GM18868 (cell line): ENCODE measurements around the gene RASSF4.

Experiments used
- ATAC-seq: cut with Tn5 transposase; IDR thresholded peaks from one replicate; pipeline ENCODE4 v1.9.1; 2021; ENCODE audit warnings: mild to moderate bottlenecking, moderate library complexity; ENCODE audit not compliant: unreplicated experiment

Gene RASSF4

DNA sequence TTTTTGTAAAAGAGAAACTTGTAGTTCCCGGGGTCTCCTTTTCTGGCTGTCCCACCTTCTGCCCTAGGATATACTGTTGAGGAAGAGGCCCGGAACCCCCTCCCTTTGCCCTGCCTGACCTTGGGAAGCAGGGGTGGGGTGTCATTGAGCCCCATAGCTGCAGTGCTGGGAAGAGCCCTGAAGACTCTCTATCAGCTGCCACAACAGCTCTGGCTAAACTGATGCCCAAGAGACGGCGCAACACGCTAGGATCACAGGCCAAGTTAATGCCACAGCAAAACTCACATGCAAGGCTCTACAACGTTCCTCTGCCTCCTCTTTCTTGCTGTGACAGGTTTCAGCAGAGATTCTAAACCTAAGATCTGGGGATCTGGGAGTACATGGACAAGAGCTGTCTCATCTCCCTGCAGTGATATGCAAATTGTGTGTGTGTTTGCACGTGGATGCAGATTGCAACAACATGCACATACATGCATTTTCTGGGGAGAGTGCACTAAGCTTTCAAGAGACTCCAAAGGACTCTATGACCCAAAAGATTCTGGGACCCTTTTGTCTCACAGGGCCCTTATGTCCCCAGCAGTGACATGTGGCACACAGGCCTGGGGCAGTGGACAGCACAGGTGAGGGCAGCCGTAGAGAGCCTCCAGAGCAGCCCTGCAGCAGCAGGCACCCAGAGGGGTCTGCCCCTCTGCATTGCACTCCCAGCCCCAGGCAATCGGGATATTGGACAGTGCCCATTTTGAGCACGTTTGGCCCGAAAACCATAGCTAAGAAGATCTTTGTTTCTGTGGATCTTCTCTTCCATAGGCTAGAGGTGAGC lies 2.5 kb downstream of the RASSF4 start:
- ATAC-seq, result no peak

DNA sequence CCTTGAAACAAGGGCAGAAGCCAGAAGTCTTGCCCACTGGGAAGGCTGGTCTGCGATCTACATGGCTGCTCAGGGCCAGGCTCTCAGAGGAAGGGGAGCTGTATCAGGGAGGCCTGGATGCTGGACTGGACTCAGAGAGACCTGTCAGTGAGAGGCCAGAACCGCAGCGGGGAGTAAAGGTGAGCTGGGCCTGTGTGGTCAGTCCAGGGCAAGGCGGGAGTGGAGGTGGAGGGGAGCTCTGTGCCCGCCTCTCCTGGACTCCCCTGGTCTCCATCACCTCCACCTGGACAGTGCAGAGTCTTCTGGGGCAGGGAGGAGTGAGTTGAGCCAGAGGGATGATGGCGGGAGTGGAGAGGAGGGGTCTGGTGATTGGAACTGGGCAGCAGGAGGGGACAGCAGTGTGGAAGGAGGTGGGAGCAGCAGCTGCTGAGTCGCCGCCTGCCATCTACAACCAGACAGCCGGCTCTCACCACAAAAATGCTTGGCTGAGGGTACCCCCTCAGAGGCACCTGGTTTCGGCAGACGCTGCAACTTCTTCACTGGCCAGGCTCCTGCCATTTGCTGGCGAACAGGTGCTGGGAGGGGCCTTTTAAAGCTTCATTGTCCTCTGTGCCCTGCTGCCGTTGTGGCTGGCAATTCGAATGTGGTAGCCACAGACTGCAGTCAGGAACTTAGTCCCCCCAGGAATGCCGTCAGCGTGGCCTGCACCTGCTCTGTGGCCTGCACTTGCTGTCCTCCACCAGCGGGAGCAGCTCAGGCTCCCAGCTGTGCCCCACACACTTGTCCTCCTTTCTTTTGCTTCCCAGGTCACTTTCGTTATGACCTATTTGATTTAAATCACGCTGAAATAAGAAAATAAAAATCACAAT lies 3.5 kb downstream of the RASSF4 start:
- ATAC-seq, result no peak

DNA sequence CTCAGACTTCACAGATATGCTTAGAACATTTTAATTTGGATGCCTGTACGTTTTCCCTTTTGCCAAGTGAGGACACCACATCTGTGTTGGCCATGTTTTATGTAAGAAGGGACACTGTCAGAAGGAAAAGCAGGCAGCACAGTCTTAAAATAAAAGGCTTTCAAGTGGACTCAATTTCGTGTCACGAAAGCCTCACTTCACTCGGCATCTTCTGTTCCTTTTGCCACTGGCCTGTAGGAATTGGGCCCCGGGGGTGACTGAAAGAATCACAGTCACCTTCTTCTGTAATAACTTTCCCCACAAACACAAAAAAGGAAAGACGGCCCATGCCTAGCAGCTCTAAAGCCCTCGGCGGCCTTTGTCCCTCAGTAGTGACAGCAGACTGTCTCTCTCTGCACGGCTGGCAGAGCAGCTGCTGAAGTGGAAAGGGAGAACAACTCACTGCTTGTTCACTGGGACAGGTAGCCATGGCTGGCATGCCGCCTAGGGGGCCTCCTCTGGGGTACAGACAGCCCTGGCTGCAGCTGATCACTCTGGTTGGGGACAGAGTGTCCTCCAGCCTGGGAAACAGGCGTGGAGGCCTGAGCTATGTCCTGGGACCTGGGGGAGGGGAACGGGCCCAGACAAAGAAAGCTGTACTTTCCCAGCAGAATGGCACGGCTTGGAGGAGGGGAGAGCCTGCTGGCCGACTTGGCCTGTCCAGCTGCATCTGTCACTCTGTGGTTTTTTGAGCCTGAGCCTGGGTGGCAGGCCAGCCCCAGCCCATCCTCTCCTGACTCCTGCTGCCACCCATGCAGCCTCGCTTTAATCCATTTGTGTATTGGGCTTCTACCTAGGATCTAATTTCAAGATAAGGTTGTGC lies 4.4 kb downstream of the RASSF4 start:
- ATAC-seq, result peak; percentile 21

DNA sequence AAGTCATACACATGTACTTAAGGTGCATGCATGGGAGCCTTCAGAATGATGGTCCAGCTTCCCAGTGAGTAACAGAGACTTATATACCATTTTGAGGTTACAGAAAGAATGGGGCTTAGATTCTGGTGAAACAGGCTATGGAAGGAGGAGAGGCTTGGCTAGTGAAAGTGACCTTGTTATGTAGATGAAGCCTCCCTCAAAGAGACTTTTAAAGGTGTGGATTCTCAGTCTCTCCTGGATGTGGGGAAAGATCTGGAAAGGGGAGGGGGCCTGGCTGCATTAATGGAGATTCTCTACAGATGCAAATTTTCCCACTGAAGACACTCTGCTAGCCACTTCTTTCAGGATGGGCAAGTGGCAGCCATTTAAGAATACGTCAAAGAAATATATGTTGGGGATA lies 5.5 kb downstream of the RASSF4 start:
- no peak for ATAC-seq

DNA sequence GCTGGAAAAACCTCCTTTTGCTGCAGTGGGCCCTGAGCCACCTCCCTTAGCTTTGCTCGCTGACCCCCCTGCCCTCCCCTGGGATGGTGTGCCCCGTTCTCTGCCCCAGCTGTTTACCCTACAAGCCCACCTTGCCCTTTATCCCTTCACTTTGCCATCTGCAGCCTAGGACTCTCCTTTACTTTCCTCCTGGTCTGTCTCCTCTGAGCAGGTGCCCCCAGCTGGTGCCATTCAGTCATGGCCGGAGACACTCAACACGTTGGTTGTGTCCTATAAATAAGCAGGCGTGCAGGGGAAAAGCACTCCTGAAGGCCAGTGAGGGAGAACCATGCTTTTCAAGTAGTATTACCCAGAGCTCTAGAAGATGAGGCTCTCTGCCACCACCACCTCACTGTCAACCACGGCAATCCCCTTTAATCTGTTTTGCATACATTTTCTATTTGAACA lies 6.1 kb downstream of the RASSF4 start:
- ATAC-seq, result peak; percentile 50

DNA sequence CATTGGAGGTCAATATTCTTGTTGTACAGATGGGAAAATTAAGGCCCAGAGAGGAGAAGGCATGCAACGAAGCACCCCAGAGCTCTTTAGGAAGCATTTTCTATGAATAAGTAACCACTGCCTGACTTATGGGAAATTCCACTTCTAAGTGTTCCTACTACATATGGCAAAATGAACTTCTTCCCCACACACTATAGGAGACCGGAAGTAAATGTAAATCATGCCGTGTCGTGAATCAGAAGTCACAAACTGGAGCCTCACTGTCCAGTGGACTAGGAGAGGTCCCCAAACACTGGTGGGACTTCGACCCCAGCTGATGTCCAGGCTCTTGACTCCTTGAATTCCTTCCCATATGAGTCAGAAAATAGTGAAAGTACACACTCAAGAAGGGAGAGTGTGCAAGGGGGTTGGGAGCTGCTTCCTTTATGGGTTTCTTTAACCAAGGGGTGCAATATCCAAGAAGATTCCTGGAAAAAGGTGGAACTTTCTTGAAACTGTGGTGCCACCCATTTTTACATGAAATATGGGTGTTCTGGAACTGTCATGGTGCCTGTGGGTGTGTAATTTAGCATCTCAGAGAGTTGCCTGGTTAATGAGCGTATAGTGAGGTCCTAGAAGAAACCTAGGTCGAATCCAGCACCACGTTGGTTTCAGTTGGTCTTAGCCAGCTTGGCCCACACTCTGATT lies 6.7 kb downstream of the RASSF4 start:
- ATAC-seq, result peak; percentile 24

DNA sequence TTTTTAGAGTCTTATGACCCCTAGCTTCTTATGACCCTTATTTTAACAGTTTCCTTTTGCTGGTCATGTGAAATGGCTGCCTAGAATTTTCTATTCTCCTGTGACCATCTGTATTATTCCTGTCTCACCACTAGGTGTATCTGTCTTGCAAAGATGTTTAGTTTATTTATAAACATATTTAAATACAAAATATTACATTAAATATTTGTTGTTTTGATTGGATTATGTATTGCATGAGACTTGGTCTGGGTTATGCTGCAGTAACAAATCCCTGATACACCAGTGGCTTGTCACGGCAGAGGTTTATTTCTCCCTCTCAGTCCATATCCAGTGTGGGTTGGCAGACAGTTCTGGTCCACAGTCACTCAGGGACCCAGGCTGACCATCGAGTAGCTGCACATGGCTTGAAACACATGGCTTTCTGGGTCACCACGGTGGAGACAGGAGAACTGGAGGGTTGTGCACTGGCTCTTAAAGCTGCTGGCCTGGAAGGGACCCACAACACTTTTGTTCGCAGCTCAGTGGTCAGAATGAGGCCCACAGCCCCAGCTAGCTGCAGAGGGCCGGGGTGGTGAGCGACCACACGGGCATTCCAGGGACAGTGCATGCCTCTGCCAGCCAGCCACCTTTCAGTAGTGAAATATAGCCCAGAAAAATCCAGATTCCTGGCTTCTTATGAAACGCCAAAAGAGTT lies 7.4 kb downstream of the RASSF4 start:
- ATAC-seq, result no peak

DNA sequence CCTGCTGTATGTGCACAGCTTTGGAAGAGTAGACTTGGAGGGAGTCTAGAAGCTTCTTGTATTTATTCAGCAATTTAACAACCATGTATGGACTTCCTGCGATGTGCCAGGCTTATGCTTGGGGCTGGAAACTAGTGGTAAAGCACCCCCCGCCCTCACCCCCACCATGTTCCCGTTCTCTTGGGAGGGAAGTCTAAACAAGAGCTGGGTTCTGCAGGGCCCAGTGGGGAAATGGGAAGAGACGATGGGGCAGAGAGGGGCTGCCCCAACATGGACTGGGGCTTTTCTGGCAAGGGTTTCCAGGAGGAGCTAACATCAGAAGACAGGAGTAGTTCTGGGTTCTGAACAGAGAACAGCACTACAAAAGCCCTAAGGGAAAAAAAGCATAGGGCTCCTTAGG lies 8.0 kb downstream of the RASSF4 start:
- no peak for ATAC-seq

DNA sequence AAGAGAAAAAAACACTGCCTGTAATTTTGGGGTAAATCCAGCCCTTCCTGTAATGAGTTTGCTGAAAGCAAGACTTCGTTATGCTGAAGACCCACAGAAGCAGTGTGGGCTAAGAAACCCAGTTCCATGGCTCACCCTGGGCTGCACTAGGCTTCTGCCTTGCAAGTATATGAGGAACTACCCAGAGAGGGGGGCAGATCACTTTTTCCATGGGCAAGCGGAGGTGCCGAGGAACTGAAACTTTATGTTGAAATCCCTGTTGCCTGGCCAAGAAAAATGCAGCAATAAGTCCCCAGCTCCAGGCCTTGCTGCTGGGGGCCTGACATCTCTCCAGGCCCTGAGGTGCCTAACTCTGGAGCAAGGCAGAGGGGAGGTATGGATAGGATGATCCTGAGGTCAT lies 8.5 kb downstream of the RASSF4 start:
- no peak for ATAC-seq

DNA sequence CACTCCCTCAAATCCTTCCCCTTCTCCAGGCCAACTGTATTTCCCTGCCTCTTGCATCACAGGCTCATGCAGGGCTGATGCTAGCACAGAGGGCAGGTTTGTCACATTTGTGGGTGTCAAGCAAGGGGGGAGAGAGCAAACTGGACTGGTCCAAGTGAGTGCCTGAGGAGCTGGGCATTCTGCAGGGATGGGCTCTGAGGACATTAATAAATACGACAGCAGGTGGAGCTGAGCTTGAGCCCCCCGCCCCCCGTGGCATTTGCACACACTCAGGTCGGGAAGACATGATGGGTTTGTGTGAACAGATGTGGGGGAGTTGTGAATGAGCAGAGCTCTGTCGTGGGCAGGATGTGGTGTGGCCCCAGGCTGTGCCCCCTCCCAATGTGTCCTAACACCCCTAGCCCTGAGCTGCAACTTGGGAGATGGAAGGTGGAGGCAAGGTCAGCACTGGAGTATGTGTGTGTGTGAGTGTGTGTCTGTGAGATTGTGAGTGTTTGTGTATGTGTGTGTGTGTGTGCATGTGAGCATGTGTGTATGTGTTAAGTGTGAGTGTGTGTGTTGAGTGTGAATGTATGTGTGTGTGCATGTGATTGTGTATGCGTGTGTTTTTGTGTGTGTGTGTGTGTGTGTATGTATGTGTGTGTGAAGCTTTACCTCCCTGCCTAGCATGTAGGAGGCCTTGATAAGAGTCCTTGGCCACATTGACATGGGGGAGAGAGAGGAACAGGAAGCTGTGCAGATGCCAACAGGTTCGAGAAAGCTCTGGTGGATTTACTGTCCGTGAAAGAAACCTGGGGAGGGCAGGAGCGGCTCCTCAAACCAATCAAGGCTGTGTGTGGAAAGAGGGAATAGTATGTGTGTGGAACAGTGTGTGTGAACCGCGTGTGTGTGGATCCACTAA lies 9.1 kb downstream of the RASSF4 start:
- no peak for ATAC-seq

DNA sequence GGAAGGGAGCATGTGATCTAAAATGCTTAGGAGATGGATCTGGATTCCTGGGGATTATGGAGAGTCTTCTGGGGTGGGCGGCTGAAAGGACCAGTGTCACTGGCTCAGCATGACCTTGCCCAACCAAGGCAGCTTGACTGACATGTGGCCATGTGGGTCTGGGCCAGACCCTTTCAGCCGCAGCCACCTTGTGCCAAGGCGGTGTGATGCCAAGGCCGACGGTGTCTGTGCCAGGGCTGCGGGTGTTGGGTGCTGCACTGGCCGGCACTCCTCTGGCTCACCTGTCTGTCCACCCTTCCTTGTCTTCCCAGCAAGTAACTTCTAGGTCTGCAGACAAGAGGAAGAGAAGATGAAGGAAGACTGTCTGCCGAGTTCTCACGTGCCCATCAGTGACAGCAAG lies 10.3 kb downstream of the RASSF4 start:
- ATAC-seq, result no peak

DNA sequence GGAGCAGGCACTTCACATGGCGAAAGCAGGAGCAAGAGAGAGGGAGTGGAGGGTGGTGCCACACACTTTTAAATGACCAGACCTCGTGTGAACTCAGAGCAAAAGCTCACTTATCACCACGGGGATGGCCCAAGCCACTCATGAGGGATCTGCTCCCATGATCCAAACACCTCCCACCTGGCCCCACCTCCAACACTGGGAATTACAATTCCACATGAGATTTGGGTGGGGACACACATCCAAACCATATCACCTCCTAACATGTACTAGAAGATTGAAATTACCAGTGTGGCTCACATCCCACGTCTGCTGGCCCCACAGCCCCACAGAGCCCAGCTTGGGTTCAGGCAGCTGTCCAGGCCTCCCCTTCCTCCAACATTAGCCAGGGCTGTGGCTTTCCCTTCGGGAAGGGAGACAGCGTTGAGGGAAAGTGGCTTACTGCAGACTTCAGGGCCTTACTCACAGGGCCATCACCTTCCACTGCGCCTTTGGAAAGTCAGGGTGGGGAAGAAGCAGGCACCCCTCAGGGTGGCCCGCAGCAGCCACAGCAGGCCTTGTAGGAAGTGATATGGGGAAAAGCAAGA lies 11.3 kb downstream of the RASSF4 start:
- ATAC-seq, result no peak

DNA sequence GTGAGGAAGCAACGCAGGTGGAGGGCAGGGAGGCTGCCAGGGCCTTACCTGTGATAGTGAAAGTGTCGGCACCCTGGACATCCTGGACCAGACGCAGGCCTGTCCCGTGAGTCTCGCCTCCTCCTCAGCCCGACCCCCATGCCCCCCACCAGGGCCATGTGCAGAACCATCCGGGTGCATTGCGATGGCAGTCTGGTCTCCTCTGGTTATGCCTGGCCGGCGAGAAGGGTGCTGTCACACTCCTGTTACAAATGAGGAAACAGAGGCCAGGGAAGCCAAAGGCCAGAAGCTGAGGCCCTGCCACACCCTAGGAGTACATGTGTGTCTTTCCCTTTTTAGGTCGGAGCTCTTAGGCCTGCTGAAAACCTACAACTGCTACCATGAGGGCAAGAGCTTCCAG lies 11.8 kb downstream of the RASSF4 start:
- no peak for ATAC-seq

DNA sequence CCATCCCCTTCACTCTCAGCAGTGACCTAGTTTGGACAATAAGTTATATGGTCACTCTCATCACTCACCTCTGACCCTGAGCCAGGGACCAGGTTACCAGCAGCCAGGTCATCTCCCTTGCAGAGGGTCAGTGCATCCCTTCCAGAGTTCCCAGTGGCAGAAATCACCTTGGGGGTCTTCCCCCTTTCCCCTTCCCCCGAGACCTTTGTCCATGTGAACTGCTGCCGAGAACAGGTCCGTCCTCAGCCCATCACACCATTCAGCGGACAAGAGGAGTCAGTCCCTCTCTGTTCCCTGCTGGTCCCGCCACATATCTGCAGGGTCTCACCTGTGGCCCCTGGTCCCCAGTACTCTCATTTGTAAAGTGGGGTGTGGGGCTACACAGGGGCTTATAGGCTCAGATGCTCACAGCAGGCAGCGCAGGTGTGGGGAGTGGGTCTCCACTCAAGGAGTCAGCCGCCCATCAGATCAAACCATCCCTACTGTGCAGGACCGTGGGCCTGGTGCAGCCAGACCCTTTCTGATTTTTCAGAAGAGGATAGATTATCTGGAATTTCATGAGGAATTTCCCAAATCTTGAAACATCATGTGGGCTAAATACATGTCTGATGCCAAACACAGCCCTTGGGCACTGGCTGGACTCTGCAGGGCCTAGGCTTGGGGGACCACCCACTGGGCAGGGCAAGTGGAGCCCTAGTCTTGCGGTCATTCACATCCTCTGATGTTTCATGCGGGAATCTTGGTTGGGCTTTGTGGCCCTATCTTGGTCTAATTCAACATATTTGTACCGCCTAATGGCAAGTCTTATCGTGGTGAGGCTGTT lies 12.5 kb downstream of the RASSF4 start:
- ATAC-seq, result no peak

DNA sequence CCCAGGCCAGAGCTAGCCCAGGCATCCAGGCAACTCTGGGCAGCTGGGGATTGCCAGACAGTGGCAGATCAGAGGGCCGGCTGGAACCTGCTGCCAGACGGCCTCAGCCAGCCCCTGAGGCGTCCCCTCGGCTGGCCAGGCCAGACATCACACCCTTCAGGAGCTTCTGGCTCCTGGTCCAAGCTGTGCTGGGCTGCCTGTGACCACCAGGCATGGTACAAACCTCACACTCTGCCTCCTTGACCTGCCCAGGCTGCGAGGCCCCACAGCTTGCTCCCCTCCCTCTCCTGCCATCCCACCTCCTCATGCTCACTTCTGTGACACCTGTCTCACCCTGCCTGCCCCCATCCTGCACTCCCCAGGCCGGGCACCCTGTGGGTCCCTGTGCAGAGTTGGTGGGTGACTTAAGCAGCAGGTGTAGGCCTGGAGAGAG lies 13.3 kb downstream of the RASSF4 start:
- no peak for ATAC-seq

DNA sequence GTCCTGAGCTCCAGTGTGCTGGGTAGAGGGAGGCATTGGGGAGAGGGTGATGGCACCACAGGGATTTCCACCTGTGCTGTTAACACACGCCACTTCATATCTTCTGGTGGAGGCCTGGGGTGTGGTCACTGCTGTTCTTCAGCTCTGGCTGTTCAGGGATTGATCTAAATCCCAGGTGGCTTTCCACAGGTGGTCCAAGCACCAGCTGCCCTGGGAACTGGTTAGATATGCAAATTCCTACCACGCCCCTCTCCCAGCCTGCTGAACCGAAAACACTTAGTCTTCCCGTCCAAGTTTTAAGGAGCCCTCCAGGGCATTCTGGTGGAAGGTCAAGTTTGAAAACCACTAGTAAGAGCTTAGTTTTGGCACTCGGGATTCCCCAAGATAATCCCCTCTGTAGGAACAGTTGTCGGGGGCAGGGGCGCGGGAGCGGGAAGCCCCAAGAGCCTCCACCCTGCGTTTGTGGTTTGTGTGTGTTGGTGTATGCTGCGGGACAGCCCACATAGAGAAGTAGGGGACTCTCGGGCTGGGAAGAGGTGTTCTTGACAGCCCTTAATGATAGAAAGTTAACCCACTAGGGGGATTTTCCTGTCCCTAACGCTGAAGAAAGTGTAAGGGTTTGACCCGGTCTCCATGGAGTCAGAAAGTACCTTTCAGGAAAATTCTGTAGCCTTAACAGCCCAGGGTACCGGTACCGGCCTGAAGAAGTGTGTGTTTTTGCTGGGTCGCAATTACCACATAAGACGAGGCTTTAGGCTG lies 13.9 kb downstream of the RASSF4 start:
- ATAC-seq, result peak; percentile 38

DNA sequence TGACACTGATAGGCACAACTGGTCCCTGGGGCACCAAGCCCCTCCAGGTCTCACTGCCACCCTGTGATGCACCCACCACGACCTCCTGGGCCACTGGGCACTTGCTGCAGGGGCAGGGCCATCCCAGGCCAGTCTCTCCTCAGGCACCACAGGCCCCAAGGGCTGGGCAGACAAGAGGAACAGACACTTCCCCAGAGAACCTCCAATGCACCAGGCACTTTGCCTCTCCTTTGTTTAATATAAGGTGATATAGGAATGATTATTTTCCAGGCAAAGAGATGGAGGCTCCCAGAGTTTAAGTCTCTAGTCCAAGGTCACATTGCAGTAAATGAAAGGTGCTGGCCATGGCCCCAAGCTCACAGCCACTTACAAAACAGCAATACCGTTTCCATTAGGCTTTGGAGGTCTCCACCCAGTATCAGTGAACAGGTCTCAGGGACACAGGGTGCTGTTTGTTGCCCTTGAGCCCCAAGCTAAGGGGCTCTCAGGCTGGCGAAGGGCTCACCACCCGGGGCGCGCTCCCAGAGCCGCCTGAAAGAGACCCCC lies 14.6 kb downstream of the RASSF4 start:
- no peak for ATAC-seq
